Stimulated activated CD4-positive, alpha-beta T cell treated with anti-CD3 and anti-CD28 coated beads, Interleukin-4, amount 100 ng/mL, for 4 hours (primary cell): ENCODE data around the gene LRP2.

ENCODE experiments used
- DNase-seq, 2 experiments: peaks; one replicate each; pipeline ENCODE4 v3.0.0-alpha.2; 2020

Gene LRP2

DNA sequence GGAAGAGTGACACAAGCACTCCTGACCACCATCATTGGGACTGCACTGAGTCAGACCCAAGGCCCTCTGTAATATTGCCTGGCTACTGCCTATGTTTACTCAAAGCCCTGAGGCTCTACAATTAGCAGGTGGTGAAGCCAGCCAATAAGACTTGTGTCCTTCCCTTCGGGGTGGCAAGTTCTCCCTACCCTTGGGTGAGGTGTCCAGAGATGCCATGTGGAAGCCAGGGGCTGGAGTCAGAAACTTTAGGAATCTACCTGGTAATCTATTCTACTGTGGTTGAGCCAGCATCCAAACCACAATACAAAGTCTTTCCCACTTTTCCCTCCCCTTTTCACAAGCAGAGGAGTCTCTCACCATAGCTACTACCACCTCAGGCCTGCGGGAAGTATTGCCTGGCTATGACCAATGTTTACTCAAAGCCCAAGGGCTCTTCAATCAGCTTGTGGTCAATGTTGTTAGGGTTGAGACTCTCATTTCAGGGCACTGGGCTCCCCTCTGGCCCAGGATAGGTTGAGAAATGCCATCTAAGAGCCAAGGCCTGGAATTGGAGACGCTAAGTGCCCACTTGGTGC, 275.4 kb downstream of the LRP2 start:
- DNase-seq, result no peak

DNA sequence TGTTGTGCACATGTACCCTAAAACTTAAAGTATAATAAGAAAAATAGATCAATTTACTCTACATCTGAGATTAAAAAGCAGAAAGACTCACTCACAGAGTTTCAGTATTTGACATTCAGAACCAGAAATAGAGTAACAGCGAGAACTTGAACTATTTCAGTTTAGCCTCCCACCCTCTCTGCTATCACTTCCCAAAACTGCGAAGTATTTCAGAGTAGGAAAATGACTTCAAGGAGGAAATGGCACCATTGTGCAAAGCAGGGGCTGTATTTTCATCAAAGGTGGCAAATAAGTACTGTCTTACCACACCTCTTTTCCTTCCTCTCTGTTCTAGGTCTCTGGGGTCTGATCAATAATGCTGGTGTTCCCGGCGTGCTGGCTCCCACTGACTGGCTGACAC, 279.3 kb downstream of the LRP2 start:
- DNase-seq, result no peak

GRCh38 chr2:169081551-169081950, 280.8 kb downstream of the LRP2 start:
- DNase-seq, result no peak

GRCh38 chr2:169080250-169081069, 281.9 kb downstream of the LRP2 start:
- DNase-seq, result no peak

GRCh38 chr2:169077674-169078240, 284.6 kb downstream of the LRP2 start:
- no peak for DNase-seq
